Muscle of leg (tissue), 9 donors: ENCODE data around the gene POTEI. TPM values are rescaled to one million over a fixed set of nuclear protein-coding genes. Genes with fewer than 3 reads are reported as not detected.

Experiments used
- polyA plus RNA-seq, 8 donors: library from polyadenylated mRNA; unstranded; fragments of 120-200 nt; gene quantifications; one replicate each; pipeline versions ENCODE4 v1.2.1 to v1.2.3, GENCODE V29; 2013; ENCODE audit warnings: inconsistent platforms in 1 of 8, low replicate concordance in 1 of 8; ENCODE audit not compliant: insufficient read length in 8 of 8, insufficient read depth in 1 of 8
- total RNA-seq: library from RNA; stranded (reverse); fragments of 120-200 nt; gene quantifications from one replicate; pipeline ENCODE4 v1.2.4, GENCODE V29; 2013

POTEI gene
- total and polyA plus RNA-seq, 9 donors = 0.04 to 0.14 (median 0.07) TPM; not detected in 2

Other genes starting within 250 kb of the POTEI start
- gene IMP4, start 166.4 kb downstream of the POTEI start, total RNA-seq = 45.8 TPM
- gene IMP4, start 166.4 kb downstream of the POTEI start, polyA plus RNA-seq = 10 to 100 TPM; 38.0 to 45.6 (median 43.8) TPM
- gene PTPN18, start 153.3 kb downstream of the POTEI start, total RNA-seq = 11.0 TPM
- gene PTPN18, start 153.3 kb downstream of the POTEI start, polyA plus RNA-seq = 10 to 100 TPM; 15.0 to 27.3 (median 18.4) TPM
- not detected for gene CFC1B, start 11.9 kb upstream of the POTEI start, total RNA-seq
- not detected for gene CFC1B, start 11.9 kb upstream of the POTEI start, polyA plus RNA-seq
- gene CFC1, start 90.2 kb upstream of the POTEI start, total RNA-seq = not detected
- gene CFC1, start 90.2 kb upstream of the POTEI start, polyA plus RNA-seq = under 1 TPM in 1 of 8 donors, not detected in 7; 0.48 TPM
- 0.04 TPM for gene POTEJ, start 102.1 kb upstream of the POTEI start, total RNA-seq
- under 1 TPM in 2 of 8 donors, not detected in 6; 0.07 TPM for gene POTEJ, start 102.1 kb upstream of the POTEI start, polyA plus RNA-seq
- not detected for gene GPR148, start 219.7 kb upstream of the POTEI start, total RNA-seq
- not detected for gene GPR148, start 219.7 kb upstream of the POTEI start, polyA plus RNA-seq
- 0.09 TPM for gene AMER3, start 246.2 kb upstream of the POTEI start, total RNA-seq
- under 1 TPM in 1 of 8 donors, not detected in 7; 0.04 TPM for gene AMER3, start 246.2 kb upstream of the POTEI start, polyA plus RNA-seq